Skeletal muscle cell (primary cell): Measurements from ENCODE around the gene CRYL1.
A peak's percentile ranks its signal among the peaks of the same experiment; 100 is the strongest.

ENCODE experiments used
- DNase-seq: peaks from one replicate; pipeline ENCODE4 v3.0.0-alpha.2; 2010; ENCODE audit warnings: low read depth
- H3K4me3 ChIP-seq: 2 replicates; pipeline ENCODE4 v1.5.1; 2011; ENCODE audit warnings: low read depth, mild to moderate bottlenecking, control low read depth, low read length, moderate library complexity

CRYL1 gene, protein sequence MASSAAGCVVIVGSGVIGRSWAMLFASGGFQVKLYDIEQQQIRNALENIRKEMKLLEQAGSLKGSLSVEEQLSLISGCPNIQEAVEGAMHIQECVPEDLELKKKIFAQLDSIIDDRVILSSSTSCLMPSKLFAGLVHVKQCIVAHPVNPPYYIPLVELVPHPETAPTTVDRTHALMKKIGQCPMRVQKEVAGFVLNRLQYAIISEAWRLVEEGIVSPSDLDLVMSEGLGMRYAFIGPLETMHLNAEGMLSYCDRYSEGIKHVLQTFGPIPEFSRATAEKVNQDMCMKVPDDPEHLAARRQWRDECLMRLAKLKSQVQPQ

DNA sequence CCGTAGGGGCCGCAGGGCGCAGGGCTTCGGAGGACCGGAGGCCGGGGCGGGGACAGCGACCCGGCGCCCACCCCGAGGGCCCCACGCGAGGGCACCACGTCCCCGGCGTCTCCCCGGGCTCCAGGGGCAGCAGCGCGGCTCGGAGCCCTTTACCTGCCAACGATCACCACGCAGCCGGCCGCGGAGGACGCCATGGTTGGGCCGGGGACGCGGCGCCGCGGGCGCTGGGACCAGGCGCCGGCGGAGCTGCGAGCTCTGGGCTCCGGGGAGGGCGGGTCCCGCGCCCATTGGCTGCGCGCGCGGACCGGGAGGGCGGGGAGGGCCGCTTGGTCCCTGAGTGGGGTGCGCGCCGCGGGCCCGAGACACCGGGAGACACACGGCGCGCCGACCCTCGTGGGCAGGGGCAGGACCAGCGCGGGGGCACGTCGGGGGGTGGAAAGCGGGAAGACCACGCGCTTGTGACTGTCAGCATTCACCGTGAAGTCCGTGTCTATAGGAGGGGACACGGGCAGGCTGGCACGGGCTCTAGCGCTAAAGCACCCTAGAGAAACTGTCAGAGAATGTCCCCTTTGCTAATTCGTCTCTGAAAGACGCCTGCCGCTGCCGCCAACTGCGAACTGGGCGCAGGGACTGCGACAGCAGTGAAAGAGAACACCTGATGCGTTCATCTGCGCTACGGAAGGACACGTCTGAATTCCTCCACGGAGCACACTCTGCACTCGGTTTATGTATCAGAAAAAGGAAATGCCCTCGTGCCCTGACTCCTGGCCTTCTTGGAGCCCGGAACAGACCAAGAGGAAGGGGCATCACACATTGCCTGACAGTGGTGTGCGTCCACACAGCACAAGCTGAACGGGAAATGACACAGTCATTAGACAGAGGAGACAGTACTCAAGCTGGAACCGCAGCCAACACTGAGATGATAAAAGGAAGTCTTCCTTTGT is at the start of gene CRYL1:
Gene CRYL1, minus strand, starts transcription at position 257 of the 944 bp plus-strand sequence. Its CDS starts 63 bp downstream, at position 194.
- peak within 1 kb of the TSS; percentile 67 for H3K4me3 ChIP-seq
- no peak for DNase-seq

DNA sequence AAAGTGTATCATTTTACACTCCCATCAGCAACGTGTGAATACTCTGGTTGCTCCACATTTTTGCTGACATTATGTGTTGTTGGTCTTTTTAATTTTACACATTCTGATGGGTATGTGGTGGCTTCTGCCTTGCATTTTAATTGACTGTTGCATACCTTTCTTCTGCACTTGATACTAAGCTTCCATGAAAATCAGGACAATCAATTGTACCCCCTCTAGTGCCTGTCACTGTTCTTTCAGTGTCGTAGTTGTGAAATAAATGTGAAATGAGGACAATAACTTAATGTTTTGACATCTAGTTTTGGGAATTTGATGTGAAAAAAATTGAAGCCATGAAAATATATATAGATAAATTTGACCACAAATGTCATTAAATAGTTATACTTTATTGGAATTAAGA is 48.0 kb upstream of the CRYL1 start:
- DNase-seq: no peak
- no peak overlapping the region for H3K4me3 ChIP-seq

DNA sequence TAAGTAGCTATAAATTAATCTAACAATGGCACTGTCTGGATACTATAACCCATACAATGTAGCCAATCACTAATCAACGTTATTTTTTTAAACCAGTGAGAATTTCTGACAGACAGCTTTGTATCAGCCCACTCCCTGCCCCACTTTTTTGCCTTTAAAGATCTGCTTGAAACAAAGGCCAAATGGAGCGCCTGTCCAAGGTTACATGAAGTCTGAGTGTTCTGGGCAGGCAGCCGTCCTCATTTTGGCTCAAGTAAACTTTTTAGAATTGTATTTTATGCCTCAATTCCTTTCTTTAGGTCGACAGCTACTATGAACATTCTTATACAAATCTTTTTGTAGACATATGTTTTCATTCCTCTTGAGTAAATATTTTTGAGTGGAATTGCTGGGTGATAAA is 47.5 kb upstream of the CRYL1 start:
- H3K4me3 ChIP-seq: no peak overlapping the region
- no peak for DNase-seq

DNA sequence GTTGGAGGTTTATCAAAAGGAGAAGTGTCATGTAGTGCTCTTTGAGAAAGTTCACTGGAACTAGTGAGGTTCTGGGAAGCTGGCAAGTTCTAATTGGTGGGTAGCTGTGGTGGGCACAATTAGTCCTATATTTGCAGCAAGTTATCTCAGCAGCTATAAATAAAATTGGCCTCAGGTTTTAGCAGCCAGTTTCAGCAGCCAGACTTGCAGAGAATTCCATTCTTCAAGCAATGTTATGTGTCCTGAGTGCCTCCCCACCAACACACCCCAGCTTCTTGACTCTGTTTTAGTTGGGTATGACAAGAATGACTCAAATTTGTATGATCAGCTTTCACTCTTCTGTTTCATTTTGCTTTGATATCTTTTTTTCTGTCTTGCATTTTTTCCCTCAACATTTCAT is 46.0 kb upstream of the CRYL1 start:
- no peak for DNase-seq
- no peak overlapping the region for H3K4me3 ChIP-seq

DNA sequence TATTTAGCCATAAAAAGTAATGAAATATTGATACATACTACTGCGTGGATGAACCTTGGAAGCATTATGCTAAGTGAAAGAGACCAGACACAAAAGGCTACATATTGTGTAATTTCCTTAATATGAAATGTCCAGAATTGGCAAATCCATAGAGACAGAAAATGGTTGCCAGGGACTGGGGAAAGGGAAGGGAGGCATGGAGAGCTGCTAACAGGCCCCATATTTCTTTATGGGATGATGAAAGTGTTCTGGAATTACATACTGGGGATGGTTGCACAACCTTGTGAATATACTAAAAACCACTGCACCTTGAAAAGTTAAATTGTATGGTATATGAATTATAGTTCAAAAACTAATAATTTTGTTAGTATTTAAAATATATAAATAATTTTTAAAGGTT is 44.9 kb upstream of the CRYL1 start:
- peak; percentile 67 for DNase-seq
- no peak overlapping the region for H3K4me3 ChIP-seq

DNA sequence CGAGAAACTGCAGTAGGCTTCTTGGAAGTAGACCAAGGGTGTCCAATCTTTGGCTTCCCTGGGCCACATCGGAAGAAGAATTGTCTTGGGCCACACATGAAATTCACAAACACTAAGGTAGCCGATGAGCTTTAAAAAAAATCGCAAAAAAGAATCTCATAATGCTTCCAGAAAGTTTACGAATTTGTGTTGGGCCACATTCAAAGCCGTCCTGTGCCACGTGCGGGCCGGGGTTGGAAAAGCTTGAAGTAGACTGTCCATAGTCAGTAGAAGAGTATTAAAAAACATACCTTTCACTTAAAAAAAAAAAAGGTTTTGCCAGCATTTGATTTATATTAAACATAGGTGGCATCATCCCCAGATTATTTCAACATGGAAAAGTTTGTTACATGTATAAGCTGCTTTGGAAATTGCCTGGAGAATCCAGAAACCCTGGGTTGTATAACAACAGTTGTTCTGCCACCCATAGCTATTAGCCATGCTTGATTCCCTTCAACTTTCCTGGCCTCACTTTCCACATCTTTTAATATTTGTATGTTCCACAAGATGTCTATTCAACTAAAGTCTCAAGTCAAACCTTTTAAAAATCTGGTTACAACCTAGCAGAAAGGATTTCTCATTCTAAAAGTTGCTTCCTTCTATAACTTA is 42.3 kb upstream of the CRYL1 start:
- no peak for DNase-seq

DNA sequence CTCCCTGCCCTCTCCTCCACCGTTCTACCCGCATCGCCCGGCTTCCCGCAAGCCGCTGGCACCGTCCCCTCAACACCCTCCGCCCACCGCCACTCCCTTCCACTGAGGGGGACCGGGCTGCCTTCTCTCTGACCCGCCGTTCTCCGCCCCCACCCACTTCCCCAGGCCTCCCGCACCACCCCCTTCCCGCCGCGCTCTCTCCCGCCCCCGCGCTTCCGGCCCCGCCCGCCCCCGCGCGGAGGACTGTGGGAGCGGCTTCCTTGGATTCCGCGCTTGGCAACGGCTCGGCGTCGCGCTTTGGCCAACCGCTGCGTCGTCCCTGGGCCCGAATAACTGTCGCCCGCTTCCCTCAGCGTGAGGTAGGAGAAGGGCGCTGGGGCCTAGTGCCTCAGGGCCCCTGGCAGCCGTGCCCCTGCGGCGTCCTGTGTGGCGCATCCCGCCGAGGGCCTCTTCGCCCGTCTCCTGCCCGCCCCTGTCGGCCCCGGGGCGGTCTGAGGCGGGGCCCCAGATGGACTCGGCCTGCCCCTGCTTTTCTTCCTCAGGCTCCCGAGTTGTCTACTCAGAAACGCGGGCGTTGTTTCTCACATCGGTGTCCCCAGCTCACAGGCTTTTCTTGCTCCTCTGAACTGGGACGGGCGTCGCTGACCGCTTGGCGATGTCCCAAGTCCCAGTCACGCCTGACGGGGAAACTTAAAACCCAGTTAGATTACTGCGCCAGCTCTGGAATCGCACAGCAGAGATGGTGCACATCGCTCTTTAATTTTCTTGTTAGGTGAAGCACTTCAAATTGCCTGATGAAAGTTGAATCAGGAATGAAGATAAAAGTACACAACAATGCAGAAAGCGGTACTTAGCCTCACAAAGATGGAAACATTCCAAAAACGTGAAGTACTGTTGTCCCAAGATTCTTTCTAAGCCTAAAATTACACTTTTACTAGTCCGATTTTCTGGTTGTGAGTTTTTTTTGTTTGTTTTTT is 41.5 kb upstream of the CRYL1 start, which contains the start of gene IFT88:
Gene IFT88, plus strand, starts transcription at position 260 of the 977 bp plus-strand sequence. CDS start 7,229 bp downstream, outside the sequence.
- peak within 1 kb of the TSS; percentile 65 for H3K4me3 ChIP-seq
- peak; percentile 66 for DNase-seq

More for the DNA sequence above, 42.3 kb upstream of the CRYL1 start:
- H3K4me3 ChIP-seq: peak overlapping the region; percentile 65

DNA sequence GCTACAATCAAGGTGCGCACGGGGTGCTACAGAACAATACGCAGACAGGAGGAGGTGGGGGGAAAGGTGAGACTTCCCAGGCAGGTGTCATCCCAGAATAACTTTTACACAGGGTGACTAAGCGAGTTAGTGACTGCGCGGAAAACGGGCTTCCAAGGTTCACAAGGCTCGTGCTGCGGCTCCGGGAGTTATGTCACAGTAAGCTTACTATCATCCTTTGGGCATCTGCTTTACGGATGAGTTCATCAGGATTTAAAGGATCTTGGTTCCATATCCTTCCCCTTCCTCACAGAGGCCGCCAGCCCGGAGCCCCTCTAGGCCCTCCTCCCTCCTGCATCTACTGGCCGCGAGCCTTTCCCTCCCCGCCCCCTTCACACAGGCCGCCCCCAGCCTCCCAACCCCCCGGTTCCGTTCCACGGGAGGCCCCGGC is 40.8 kb upstream of the CRYL1 start:
- H3K4me3 ChIP-seq: peak overlapping the region; percentile 65
- peak; percentile 62 for DNase-seq

DNA sequence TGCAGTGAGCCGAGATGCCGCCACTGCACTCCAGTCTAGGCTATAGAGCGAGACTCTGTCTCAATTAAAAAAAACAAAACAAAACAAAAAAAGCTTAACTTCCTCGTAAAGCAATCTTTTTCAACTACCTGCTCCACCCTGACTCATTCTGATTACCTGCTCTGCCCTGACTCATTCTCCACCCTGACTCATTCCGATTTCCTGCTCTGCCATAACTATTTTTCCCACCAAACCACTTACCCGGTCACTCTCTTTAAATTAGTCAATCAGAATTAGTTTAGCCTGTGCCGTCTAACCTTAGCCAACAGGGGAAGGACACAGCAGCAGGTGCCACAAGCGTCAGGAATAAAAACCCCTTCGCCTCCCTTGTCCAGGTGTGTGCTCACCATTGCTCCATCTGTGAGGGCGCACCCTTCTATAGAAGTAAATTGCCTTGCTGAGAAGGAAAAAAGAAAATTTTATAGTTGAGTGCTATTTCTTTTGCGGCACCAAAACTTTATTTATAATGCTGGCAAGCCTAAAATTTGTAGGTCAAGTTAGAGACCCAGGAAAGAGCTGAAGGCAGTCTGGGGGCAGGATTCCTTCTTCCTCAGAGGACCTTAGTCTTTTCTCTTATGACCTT is 39.6 kb upstream of the CRYL1 start:
- H3K4me3 ChIP-seq: no peak overlapping the region

DNA sequence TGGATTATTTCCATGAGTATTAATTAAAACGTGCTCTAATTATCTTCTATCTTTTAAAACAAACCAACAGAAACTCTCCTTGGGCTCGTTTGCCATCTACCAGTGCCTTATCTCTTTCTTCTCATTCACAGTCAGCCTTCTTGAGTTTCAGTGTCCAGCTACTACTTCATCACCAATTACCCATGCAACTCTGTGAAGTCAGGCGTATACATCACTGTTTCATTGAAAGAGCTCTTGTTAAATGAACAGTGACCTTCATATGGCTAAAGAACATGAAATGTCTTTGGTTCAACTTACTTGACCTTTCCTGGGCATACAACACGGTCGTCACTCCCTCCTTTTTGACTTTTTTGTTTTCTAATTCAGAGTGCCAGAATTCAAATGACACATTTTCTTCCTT is 36.1 kb upstream of the CRYL1 start:
- H3K4me3 ChIP-seq: no peak overlapping the region
- no peak for DNase-seq

More for the DNA sequence above, 39.6 kb upstream of the CRYL1 start:
- no peak for DNase-seq

DNA sequence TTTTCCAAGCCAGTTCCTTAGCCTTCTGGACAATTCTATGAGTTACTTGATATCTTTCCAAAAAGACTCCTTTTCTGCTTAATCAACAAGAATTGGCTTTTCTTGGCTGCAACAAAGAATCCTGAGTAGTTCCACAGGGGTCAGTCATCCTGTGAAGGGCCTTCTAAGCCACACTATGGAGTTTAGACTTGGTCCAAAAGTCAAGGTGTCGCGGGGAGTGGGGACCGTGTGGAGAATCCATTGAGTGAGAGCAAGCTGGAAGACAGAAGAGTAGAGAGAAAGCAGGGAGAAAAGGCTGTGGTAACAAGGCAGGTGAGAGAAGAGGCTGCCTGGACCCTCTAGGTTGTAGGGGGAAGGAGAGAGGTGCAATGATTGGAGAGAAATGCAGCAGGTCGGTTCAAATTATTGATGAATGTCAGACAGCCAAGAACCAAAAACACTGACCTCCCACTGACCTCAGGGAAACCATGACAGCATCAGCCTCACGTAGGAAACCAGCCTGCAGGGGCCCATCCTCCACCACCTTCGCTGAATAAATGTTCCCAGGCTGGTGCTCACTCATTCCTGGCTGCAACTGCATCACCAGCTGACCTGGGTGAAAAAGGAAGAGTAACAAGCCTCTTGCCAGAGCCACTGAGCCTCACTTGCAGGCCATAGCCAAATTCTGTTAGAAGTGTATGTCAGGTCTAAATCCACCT is 34.2 kb upstream of the CRYL1 start:
- DNase-seq: no peak
- H3K4me3 ChIP-seq: no peak overlapping the region

DNA sequence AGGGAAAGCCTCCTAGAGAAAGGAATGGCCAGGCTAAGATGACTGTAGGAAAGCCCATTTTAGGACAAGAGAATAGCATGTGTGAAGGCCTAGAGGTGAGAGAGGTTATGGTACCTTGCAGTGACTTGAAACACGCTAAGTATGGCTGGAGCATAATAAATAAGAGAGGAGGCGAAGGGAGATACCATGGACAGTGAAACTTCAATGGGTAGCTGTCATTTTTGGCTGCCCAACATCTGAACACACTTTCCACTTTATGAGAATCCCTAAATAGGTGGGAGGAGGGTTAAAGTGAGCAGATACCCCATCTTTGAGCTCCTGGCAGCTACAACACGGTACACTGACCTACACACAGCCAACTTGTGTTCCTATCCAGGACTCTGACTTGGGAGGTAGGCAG is 33.3 kb upstream of the CRYL1 start:
- H3K4me3 ChIP-seq: no peak overlapping the region
- DNase-seq: no peak

DNA sequence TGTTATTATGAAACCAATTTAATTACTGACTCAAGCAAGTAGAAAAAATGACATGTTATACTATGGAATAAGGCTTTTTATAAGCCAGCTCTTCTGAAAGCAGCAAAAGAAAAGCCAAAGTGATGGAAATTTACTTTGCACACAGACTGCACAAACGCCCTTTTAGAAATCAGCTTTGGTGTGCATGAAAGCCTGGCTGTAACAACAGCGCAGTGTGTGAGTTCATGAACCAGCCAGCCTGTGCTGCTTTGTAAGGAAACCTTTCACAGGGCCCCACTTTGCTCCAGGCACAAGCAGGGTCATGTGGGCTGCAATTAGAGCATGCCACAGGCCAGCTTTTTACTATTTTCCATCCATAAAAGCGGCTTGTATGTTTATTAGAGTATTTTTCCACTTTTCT is 27.7 kb upstream of the CRYL1 start:
- DNase-seq: no peak
- H3K4me3 ChIP-seq: no peak overlapping the region

DNA sequence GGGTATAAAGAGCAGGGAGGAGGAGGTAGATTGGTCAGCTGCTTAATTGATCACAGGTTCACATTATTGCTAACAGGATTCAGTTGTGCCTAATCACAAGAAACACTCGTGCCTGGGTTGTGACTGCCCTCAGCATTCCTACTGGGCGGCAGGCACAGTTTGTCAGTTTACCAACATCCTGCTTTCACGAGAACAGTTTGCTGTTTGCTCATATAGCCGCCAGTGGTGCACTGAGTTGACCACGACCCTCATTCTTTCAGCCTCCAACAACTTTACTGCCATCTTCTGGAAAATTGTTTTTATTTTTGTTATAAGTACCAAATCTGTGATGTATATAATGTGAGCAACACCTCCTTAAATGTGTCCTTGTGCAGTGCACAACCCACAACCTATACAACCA is 25.1 kb upstream of the CRYL1 start:
- no peak overlapping the region for H3K4me3 ChIP-seq
- no peak for DNase-seq

DNA sequence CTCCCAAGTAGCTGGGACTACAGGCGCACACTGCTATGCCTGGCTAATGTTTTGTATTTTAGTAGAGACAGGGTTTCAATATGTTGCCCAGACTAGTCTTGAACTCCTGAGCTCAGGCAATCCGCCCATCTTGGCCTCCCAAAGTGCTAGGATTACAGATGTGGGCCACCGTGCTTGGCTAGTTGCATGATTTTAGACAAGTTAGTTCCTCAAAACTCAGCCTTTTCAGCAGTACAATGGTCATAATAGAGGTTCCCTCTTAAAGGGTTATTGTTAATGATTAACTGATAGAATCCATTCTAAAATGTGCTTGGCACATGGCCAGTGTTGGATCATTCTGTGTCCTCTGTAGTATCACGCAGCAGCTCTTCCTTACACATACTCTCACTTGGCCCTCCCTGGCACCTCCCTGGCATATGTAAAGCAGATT is 21.8 kb upstream of the CRYL1 start:
- no peak for DNase-seq
- no peak overlapping the region for H3K4me3 ChIP-seq

DNA sequence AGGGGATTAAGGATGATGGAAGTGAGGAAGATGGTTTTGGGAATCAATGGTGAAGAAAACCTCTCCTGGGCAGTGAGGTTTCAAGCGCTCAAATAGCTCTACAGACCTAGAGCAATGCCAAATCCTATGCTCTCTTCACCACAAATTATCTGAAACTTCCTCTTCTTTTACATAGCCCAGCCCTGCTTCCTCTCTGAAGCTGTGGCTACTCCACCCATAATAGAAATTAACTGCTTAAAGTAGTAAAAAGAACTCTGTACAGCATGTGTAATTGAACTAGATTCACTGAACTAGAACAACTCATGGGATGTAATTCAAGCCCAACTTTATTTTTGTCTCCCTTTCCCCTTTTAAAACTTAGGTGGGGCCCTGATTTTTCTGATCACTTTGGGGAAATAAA is 20.9 kb upstream of the CRYL1 start:
- no peak overlapping the region for H3K4me3 ChIP-seq
- no peak for DNase-seq

DNA sequence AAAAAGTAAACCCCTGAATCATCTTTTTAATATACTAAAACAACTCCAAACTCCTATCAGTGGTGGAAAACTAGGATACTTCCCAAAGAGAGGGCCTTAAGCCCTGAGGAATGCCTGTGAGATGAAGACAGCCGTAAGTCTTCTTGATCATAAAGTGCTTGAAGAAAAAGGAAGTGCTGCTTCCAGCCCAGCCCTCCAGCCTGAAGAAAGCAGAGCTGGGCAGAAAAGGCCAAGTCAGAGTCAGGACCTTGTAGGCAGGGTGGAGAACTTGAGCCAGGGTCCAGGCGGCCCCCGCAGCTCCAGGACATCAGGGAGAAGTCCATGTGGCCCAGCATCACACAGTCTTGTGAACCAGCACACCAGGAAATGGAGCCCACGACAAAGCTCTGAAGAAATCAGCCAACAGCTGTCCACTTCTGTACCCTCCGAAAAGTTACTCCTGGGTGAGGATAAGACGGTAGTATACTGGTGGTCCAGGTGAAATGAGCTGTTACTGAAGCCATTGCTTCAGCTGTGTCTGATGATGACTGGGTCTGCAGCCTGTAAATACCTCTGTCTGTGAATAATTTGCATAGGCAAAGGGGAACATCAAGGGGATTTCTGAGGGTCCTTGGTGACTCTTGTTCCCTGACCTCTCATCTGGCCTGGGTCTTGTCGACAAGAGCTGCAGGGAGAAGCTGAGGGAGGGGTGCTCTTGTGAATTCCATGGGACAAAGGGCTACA is 18.7 kb upstream of the CRYL1 start:
- DNase-seq: no peak
- no peak overlapping the region for H3K4me3 ChIP-seq
